T-cell (primary cell): ENCODE data around the gene ZBTB45. TPM values are rescaled to one million over a fixed set of nuclear protein-coding genes. Genes with fewer than 3 reads are reported as not detected.
"Not testable (repeated sequence)": the region's sequence is repeated elsewhere in the genome, so short reads cannot be mapped to it uniquely, and the experiment has no call there.

Source experiments
- ATAC-seq, 4 experiments: fragments of 200-7000 bp in 3 of 4; fragments of 150-1000 bp in 1 of 4; cut with Tn5 transposase; replicated peaks in 1 of 4; 1 replicate in 3 of 4; 2 replicates in 1 of 4; pipeline ENCODE4 v1.10.0; 2021; ENCODE audit warnings: moderate library complexity in 3 of 4, mild to moderate bottlenecking in 2 of 4, moderate number of reproducible peaks in 1 of 4
- CTCF ChIA-PET, 2 donors: fragments of 300-600 bp; sonication (Branson Sonifier 250); formaldehyde crosslinking; loops; one replicate each; lab custom pipeline; 2022; ENCODE audit warnings: antibody characterized with exemption in 2 of 2; lab: Charles Lee
- POLR2A ChIA-PET, 2 donors: fragments of 300-600 bp; sonication (Branson Sonifier 250); formaldehyde crosslinking; loops; one replicate each; lab custom pipeline; 2022; ENCODE audit warnings: antibody characterized with exemption in 2 of 2; lab: Charles Lee
- DNase-seq, 35 experiments: peaks; one replicate each; pipeline versions ENCODE4 v3.0.0 to v3.0.0-alpha.2; 2013 to 2023
- H3K27ac ChIP-seq: one replicate; pipeline ENCODE4 v1.5.1; 2013; ENCODE audit warnings: low read length
- H3K27me3 ChIP-seq, 2 experiments: replicated peaks in 1 of 2; 1 replicate in 1 of 2; 2 replicates in 1 of 2; pipeline versions ENCODE4 v1.6.1 to v1.7.0; 2013; ENCODE audit warnings: low read length in 1 of 2, mixed read lengths in 1 of 2; ENCODE audit not compliant: control insufficient read depth in 2 of 2, insufficient read depth in 2 of 2; ENCODE audit errors: extremely low read depth in 1 of 2
- H3K36me3 ChIP-seq, 2 donors: 1 replicate in 1 of 2; 2 replicates in 1 of 2; pipeline versions ENCODE4 v1.6.1 to v1.7.0; 2013; ENCODE audit warnings: low read length in 1 of 2; ENCODE audit not compliant: control insufficient read depth in 2 of 2, insufficient read depth in 1 of 2; ENCODE audit errors: extremely low read depth in 1 of 2
- H3K4me1 ChIP-seq, 2 experiments: 1 replicate in 1 of 2; 2 replicates in 1 of 2; pipeline versions ENCODE4 v1.6.1 to v1.7.0; 2013; ENCODE audit warnings: low read length in 2 of 2, mixed read lengths in 1 of 2; ENCODE audit not compliant: insufficient read depth in 2 of 2, control insufficient read depth in 1 of 2; ENCODE audit errors: extremely low read depth in 1 of 2
- H3K4me3 ChIP-seq, 2 donors: 1 replicate in 1 of 2; 2 replicates in 1 of 2; pipeline versions ENCODE4 v1.5.1 to v1.7.0; 2013; ENCODE audit warnings: mild to moderate bottlenecking in 2 of 2, low read length in 1 of 2, moderate library complexity in 1 of 2; ENCODE audit not compliant: control insufficient read depth in 1 of 2; ENCODE audit errors: extremely low read depth in 1 of 2
- H3K9me3 ChIP-seq: 2 replicates; pipeline ENCODE4 v1.7.0; 2013
- H3K27ac Mint-ChIP-seq, 2 donors: one replicate each; pipeline ENCODE4 v1.8.0; 2020 to 2021; ENCODE audit warnings: mild to moderate bottlenecking in 2 of 2, mixed read lengths in 2 of 2
- H3K27me3 Mint-ChIP-seq, 2 donors: one replicate each; pipeline ENCODE4 v1.8.0; 2021 to 2022; ENCODE audit warnings: mixed read lengths in 2 of 2
- H3K36me3 Mint-ChIP-seq: one replicate; pipeline ENCODE4 v1.8.0; 2021; ENCODE audit warnings: mixed read lengths
- H3K4me1 Mint-ChIP-seq, 3 donors: one replicate each; pipeline ENCODE4 v1.8.0; 2020 to 2022; ENCODE audit warnings: mixed read lengths in 3 of 3, mild to moderate bottlenecking in 1 of 3
- H3K4me3 Mint-ChIP-seq, 3 donors: one replicate each; pipeline ENCODE4 v1.8.0; 2020 to 2022; ENCODE audit warnings: mild to moderate bottlenecking in 3 of 3, mixed read lengths in 3 of 3, moderate library complexity in 3 of 3
- H3K9me3 Mint-ChIP-seq, 3 donors: one replicate each; pipeline ENCODE4 v1.8.0; 2020 to 2022; ENCODE audit warnings: mixed read lengths in 3 of 3
- WGBS: methylation state at CpG from one replicate; pipeline ENCODE4 v1.1.5; 2013; ENCODE audit warnings: missing lambda C conversion rate; ENCODE audit not compliant: insufficient coverage; 5-methylcytosine and 5-hydroxymethylcytosine counted together
- total RNA-seq, 35 experiments: library from RNA in 6 of 35; stranded (reverse) in 6 of 35; fragments of 120-200 nt in 1 of 35; gene quantifications; one replicate each; pipeline versions ENCODE4 v1.2.1 to v1.2.4 and lab custom pipeline; 2013 to 2026

Gene ZBTB45
- total RNA-seq, 5 donors from 2014 or later (not counting 1 experiment from before 2014, with no cell fraction given): 8.3 to 27.8 (median 24.5) TPM

DNA sequence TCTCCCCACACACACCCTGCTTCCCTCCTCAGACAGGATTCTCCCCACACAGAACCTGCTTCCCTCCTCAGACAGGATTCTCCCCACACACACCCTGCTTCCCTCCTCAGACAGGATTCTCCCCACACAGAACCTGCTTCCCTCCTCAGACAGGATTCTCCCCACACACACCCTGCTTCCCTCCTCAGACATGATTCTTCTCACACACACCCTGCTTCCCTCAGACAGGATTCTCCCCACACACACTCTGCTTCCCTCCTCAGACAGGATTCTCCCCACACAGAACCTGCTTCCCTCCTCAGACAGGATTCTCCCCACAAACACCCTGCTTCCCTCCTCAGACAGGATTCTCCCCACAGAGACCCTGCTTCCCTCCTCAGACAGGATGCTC is 19.6 kb upstream of the ZBTB45 start:
- ATAC-seq, H3K27me3 Mint-ChIP-seq, POLR2A ChIA-PET, H3K4me3 ChIP-seq, DNase-seq, H3K9me3 Mint-ChIP-seq, H3K36me3 Mint-ChIP-seq, H3K27ac Mint-ChIP-seq, H3K36me3 ChIP-seq, CTCF ChIA-PET, H3K9me3 ChIP-seq, H3K27ac ChIP-seq: not testable (repeated sequence)
- Histone ChIP-seq H3K4me1 (peaks cover 3 to 23% of the 10 kb centered on the region in 2 experiments), H3K27me3 (peaks cover 0 to 51% of the 10 kb centered on the region in 2 experiments)
- peaks cover 15 to 18% (median 16%) of the 10 kb centered on the region in 3 donors for H3K4me1 Mint-ChIP-seq
- peak overlapping the region in 1 of 3 donors; percentile 67 for H3K4me3 Mint-ChIP-seq

- no peaks in the 10 kb centered on the region for H3K9me3 Mint-ChIP-seq
- WGBS: 3% methylated on average over 41 of the region's 55 CpGs
- DNase-seq (peak in 13 of 35 experiments; percentile 23 to 58 (median 36)), ATAC-seq (peak; percentile 72 to 85 (median 82))
- peaks cover 9 to 13% (median 11%) of the 10 kb centered on the region in 3 donors for H3K4me1 Mint-ChIP-seq
- H3K4me3 ChIP-seq: peak overlapping the region; percentile 36 to 47
- H3K27ac Mint-ChIP-seq: peak overlapping the region in 1 of 2 donors; percentile 72
- H3K27ac ChIP-seq: no peak overlapping the region
- H3K36me3 ChIP-seq: no peaks in the 10 kb centered on the region
- peaks cover 3 to 20% of the 10 kb centered on the region in 2 experiments for H3K4me1 ChIP-seq
- H3K27me3 ChIP-seq: peaks cover 0 to 51% of the 10 kb centered on the region in 2 experiments
- H3K36me3 Mint-ChIP-seq: no peaks in the 10 kb centered on the region
- H3K27me3 Mint-ChIP-seq: peaks cover 0 to 5% of the 10 kb centered on the region in 2 donors
- peak overlapping the region; percentile 49 to 67 (median 66) for H3K4me3 Mint-ChIP-seq
- ChIA-PET POLR2A (interaction anchor here in 1 of 2 donors (0.7 kb wide), 1 partner anchor 33 kb away, joined by 4 read pairs; no protein-coding TSS in a partner anchor), CTCF (no interaction called here)
- H3K9me3 ChIP-seq: no peaks in the 10 kb centered on the region
These were observed 18.9 kb upstream of the ZBTB45 start for GRCh38 chr19:58538257-58539168.

DNA sequence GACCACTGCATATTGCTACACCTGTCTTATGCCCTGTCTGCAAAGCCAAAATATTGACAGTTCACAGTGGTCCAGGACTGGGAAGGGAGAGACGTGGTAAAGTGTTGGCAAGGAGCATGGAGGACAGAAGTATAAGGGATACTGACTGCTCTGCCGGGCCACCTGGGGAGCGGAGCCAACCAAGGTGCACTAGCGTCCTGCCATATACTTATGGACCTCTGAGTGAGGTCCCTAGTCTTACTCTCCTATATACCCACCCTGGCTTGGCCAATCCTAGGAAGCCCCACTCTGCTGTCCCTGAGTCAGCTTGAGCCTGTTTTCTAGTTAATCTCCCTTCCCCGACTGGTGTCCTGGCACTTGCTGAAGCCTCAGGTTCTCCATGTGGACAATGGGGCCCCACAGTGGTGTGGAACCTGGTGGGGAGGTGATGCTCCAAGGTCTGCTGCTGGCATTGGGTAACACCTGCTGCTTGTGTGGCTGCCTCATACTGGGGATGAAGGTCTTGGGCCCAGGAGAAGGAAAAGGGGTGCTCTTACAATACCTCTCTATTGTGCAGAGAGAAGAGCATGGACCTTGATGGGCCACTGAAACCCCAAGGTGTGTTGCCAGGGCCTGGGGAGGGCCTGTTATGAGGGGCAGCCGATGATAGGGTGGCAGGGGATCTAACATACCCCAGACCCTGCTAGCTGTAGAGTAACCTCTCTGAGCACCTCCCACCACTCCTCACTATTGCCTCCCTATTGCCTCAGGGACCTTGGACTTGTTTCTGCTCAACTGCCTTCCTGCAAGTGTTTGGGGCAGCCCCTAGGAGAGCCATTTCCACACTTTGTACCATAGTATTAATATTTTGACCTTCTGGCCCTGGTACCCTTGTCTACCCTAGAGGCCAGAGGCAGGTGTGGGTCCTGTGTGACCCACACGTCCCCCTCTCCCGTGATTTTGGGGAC is 17.5 kb upstream of the ZBTB45 start:
- Mint-ChIP-seq H3K36me3 (no peaks in the 10 kb centered on the region), H3K27ac (no peak overlapping the region), H3K27me3 (peaks cover 0 to 7% of the 10 kb centered on the region in 2 donors), H3K9me3 (no peaks in the 10 kb centered on the region), H3K4me3 (peak overlapping the region; percentile 17 to 67 (median 66)), H3K4me1 (peaks cover 6 to 12% (median 9%) of the 10 kb centered on the region in 3 donors)
- Histone ChIP-seq H3K4me1 (peaks cover 3 to 16% of the 10 kb centered on the region in 2 experiments), H3K4me3 (no peak overlapping the region), H3K36me3 (no peaks in the 10 kb centered on the region), H3K9me3 (no peaks in the 10 kb centered on the region), H3K27me3 (peaks cover 0 to 43% of the 10 kb centered on the region in 2 experiments), H3K27ac (no peak overlapping the region)
- ChIA-PET CTCF (no interaction called here), POLR2A (no interaction called here)
- WGBS: 100% methylated on average over 2 of the region's 8 CpGs
- ATAC-seq (no peak), DNase-seq (no peak)

DNA sequence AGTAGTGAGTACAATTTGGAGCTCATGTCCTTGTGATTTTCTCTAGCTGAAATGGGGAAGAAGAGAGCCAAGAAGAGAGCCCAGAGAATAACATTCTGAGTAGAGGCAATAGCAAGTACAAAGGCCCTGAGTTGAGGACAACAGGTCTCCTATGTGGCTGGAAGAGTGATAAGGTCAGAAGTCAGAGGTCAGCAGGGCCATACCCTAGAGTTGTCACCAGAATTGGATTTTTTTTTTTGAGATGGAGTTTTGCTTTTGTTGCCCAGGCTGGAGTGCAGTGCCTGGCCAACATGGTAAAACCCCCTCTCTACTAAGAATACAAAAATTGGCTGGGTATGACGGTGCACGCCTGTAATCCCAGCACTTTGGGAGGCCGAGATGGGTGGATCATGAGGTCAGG is 16.2 kb upstream of the ZBTB45 start:
- Mint-ChIP-seq H3K27ac (no peak overlapping the region), H3K9me3 (no peaks in the 10 kb centered on the region), H3K4me3 (no peak overlapping the region), H3K4me1 (peaks cover 6 to 12% (median 9%) of the 10 kb centered on the region in 3 donors), H3K36me3 (no peaks in the 10 kb centered on the region), H3K27me3 (peaks cover 0 to 7% of the 10 kb centered on the region in 2 donors)
- no CpG with 5 or more reads among the region's 3 CpGs for WGBS
- ATAC-seq: no peak
- POLR2A ChIA-PET: no interaction called here
- H3K27me3 ChIP-seq: peaks cover 0 to 47% of the 10 kb centered on the region in 2 experiments
- CTCF ChIA-PET: no interaction called here
- peaks cover 3 to 16% of the 10 kb centered on the region in 2 experiments for H3K4me1 ChIP-seq
- H3K36me3 ChIP-seq: no peaks in the 10 kb centered on the region
- no peak overlapping the region for H3K27ac ChIP-seq
- DNase-seq: no peak
- H3K4me3 ChIP-seq: no peak overlapping the region
- no peaks in the 10 kb centered on the region for H3K9me3 ChIP-seq

DNA sequence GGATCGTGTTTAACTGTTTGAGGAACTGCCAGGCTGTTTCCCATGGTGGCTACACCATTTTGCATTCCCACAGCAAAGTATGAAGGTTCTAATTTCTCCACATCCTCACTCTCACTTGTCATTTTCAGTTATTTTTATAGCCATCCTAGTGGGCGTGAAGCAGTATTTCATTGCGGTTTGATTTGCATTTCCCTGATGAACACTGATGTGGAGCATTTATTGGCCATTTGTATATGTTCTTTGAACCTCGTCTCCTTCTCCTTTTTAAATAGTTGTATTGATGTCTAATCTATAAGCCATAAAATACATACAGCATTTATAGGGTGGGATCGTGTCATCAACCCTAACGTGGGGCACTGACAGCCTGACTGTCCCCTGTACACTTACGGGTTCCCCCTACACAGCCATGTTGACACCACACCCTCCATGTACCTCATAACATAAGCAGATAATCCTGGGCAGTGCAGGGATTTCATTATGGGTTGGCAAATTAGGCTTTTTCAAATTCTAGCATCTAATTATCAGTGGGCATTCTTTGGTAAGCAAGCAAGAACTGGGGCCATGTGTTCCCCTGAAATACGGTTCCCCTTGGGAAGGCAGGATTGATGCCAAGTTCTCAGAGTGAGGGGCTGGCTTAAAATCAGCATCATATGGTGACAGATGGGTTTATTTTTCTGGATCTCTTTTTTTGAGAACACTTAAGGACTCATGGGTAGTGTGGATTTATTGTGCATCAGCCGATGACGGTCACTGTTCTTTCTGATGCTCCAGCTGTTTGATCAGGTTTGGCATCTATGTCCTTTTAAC is 11.6 kb upstream of the ZBTB45 start:
- H3K36me3 ChIP-seq: no peaks in the 10 kb centered on the region
- Mint-ChIP-seq H3K36me3 (no peaks in the 10 kb centered on the region), H3K27ac (no peak overlapping the region), H3K9me3 (no peaks in the 10 kb centered on the region), H3K27me3 (peaks cover 0 to 3% of the 10 kb centered on the region in 2 donors), H3K4me1 (no peaks in the 10 kb centered on the region), H3K4me3 (no peak overlapping the region)
- H3K27ac ChIP-seq: no peak overlapping the region
- DNase-seq (no peak), ATAC-seq (no peak)
- WGBS: 87% methylated on average over 6 of the region's 10 CpGs
- ChIA-PET CTCF (no interaction called here), POLR2A (no interaction called here)
- H3K4me1 ChIP-seq: no peaks in the 10 kb centered on the region
- H3K4me3 ChIP-seq: no peak overlapping the region
- H3K27me3 ChIP-seq: peaks cover 0 to 12% of the 10 kb centered on the region in 2 experiments
- no peaks in the 10 kb centered on the region for H3K9me3 ChIP-seq
